Measurements from ENCODE around the gene KCTD17. TPM values are rescaled to one million over a fixed set of nuclear protein-coding genes. Genes with fewer than 3 reads are reported as not detected.

The KCTD17 gene
- total and polyA plus RNA-seq, 2 of the 4 experiments (the other 2 are of a cell fraction): 28.3 to 37.3 TPM

DNA sequence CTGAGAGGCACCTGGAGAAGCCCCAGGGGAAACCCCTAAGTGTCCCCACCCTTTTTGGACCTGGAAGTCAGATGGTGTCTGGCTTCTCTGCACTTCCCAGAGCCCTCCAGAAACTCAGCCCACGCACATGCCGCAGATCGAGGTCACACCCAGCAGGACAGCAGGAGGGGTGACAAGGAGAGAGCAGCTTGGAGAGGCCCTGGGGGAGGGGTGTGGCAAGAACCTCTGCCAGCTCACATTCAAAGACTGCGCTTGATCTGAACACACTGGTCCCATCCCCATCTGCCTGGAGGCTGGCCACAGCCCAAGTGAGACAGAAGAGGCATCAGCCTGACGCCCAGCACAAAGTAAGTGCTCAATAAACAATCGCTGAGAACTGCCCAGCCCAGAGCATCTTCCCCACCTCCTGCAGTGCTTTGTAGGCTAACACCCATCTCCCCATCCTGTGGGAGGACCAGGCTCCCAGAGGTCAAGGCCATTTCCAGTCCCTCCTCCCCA is 36.6 kb downstream of the KCTD17 start:
- H3K4ac ChIP-seq (ENCODE audit: low read depth, low read length): no peak overlapping the region
- peak overlapping the region; percentile 31 for H2AK9ac ChIP-seq (replicated peaks; ENCODE audit: low read depth, low read length, poor library complexity)
- H4K8ac ChIP-seq (ENCODE audit: low read depth in 2 of 2, low read length in 2 of 2): no peak overlapping the region
- no peak overlapping the region for H2BK20ac ChIP-seq (ENCODE audit: low read depth, low read length)
- no peak overlapping the region for H3K56ac ChIP-seq (ENCODE audit: extremely low read depth, insufficient read depth, low read length)
- H3K4me3 ChIP-seq (ENCODE audit: insufficient read depth, low read depth, low read length): no peak overlapping the region
- WGBS, 2 experiments (ENCODE audit: extremely low coverage in 2 of 2, insufficient read length in 1 of 2): no CpG with 5 or more reads among the region's 6 CpGs
- no peak overlapping the region for H4K91ac ChIP-seq (ENCODE audit: insufficient read depth, low read depth, low read length)
- H4K5ac ChIP-seq (ENCODE audit: low read depth, low read length): no peak overlapping the region
- H4K20me1 ChIP-seq (ENCODE audit: insufficient read depth, low read length): no peaks in the 10 kb centered on the region
- no peaks in the 10 kb centered on the region for H3K9me3 ChIP-seq (ENCODE audit: control insufficient read depth, insufficient read depth, low read length)
- in situ Hi-C loops (cut with MboI; ENCODE audit: low sequenced_read_pairs): no loop called here
- ATAC-seq (ENCODE audit: low read depth): peak; percentile 46
- H3K14ac ChIP-seq (replicated peaks; ENCODE audit: low read depth, low read length): no peak overlapping the region
- no peaks in the 10 kb centered on the region for H3K9me1 ChIP-seq (ENCODE audit: insufficient read depth, low read length)
- dilution Hi-C loops (cut with HindIII; ENCODE audit: low sequenced_read_pairs, unreplicated experiment): no loop called here
- H3K18ac ChIP-seq (ENCODE audit: low read depth, low read length): no peak overlapping the region
- CTCF ChIA-PET: no interaction called here
- DNase-seq: peak; percentile 4
- H2BK5ac ChIP-seq (ENCODE audit: low read depth, low read length, poor library complexity, severe bottlenecking): no peak overlapping the region
- POLR2A ChIA-PET (ENCODE audit: unreplicated experiment): no interaction called here
- intact Hi-C loops (cut with micrococcal nuclease): no loop called here
- H3K27me3 ChIP-seq (ENCODE audit: control insufficient read depth, insufficient read depth, low read length): peaks cover 50% of the 10 kb centered on the region
- H3K27ac ChIP-seq (ENCODE audit: insufficient read depth, low read length): no peak overlapping the region
- no peak overlapping the region for H3K4me2 ChIP-seq (ENCODE audit: low read depth, low read length)
- no peak overlapping the region for H3K9ac ChIP-seq (ENCODE audit: low read depth, low read length)
- no peaks in the 10 kb centered on the region for H3K79me1 ChIP-seq (ENCODE audit: low read depth in 1 of 2, low read length in 2 of 2)
- no peak overlapping the region for H2AFZ ChIP-seq (replicated peaks; ENCODE audit: low read length, poor library complexity)
- H2BK120ac ChIP-seq (ENCODE audit: low read depth, low read length): no peak overlapping the region
- BruUV-seq (replicated peaks): no TSS peak
- H2BK15ac ChIP-seq (ENCODE audit: low read depth, low read length): no peak overlapping the region
- no peak overlapping the region for H2AK5ac ChIP-seq (ENCODE audit: low read depth, low read length)
- no peaks in the 10 kb centered on the region for H3K36me3 ChIP-seq (ENCODE audit: control insufficient read depth, insufficient read depth, low read length)
- no peaks in the 10 kb centered on the region for H3K4me1 ChIP-seq (ENCODE audit: control insufficient read depth, insufficient read depth, low read length)
- H3K23ac ChIP-seq (ENCODE audit: low read depth, low read length): no peak overlapping the region
- no peak for TF ChIP-seq NFE2L2 (IDR thresholded peaks at IDR 0.05; ENCODE audit: low read depth, low read length)
- TF ChIP-seq MXI1 (IDR thresholded peaks at IDR 0.05; ENCODE audit: borderline replicate concordance, low read depth, low read length): no peak
- no peak for TF ChIP-seq FOS (IDR thresholded peaks at IDR 0.05; ENCODE audit: low read depth, low read length)
- TF ChIP-seq RAD21 (IDR thresholded peaks at IDR 0.05; ENCODE audit: low read length): no peak
- TF ChIP-seq BHLHE40 (IDR thresholded peaks at IDR 0.05; ENCODE audit: low read depth, low read length): no peak
- no peak for TF ChIP-seq CTCF (conservative IDR thresholded peaks at IDR 0.05; ENCODE audit: low read depth, low read length)
- no peak for TF ChIP-seq CEBPB (IDR thresholded peaks at IDR 0.05; ENCODE audit: low read depth, low read length)
- no peak for TF ChIP-seq SMC3 (IDR thresholded peaks at IDR 0.05; ENCODE audit: low read depth, low read length)
- no peak for TF ChIP-seq RFX5 (IDR thresholded peaks at IDR 0.05; ENCODE audit: low read depth, low read length)
- no peak for TF ChIP-seq CHD1 (IDR thresholded peaks at IDR 0.05; ENCODE audit: low read depth, low read length)
- TF ChIP-seq, protein P1, sequence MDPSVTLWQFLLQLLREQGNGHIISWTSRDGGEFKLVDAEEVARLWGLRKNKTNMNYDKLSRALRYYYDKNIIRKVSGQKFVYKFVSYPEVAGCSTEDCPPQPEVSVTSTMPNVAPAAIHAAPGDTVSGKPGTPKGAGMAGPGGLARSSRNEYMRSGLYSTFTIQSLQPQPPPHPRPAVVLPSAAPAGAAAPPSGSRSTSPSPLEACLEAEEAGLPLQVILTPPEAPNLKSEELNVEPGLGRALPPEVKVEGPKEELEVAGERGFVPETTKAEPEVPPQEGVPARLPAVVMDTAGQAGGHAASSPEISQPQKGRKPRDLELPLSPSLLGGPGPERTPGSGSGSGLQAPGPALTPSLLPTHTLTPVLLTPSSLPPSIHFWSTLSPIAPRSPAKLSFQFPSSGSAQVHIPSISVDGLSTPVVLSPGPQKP (IDR thresholded peaks at IDR 0.05; ENCODE audit: borderline replicate concordance, low read depth, low read length): no peak
- TF ChIP-seq USF2 (IDR thresholded peaks at IDR 0.05; ENCODE audit: low read depth, low read length): no peak
- TF ChIP-seq MAFK (IDR thresholded peaks at IDR 0.05; ENCODE audit: low read depth, low read length): no peak
- no peak for TF ChIP-seq POLR2A (IDR thresholded peaks at IDR 0.05; ENCODE audit: low read depth, low read length)
- TF ChIP-seq RCOR1 (IDR thresholded peaks at IDR 0.05; ENCODE audit: insufficient replicate concordance, low read length): no peak
- TF ChIP-seq MAZ (IDR thresholded peaks at IDR 0.05; ENCODE audit: borderline replicate concordance, low read depth, low read length): no peak

Measured in IMR-90 (cell line).